Stimulated activated CD4-positive, alpha-beta T cell treated with anti-CD3 and anti-CD28 coated beads, Interleukin-1b, Interleukin-23, amount 100 ng/mL, for 4 hours (primary cell): Measurements from ENCODE around the gene RAD50.
"Not testable (repeated sequence)": the region's sequence is repeated elsewhere in the genome, so short reads cannot be mapped to it uniquely, and the experiment has no call there.

Experiments used
- DNase-seq, 2 donors: peaks; one replicate each; pipeline ENCODE4 v3.0.0-alpha.2; 2020; ENCODE audit warnings: low read depth in 2 of 2

Gene RAD50

GRCh38 chr5:132557478-132558172 is 848 bp downstream of the RAD50 start:
- peak; percentile 7 to 17 for DNase-seq

- DNase-seq = no peak
Observed at GRCh38 chr5:132559383-132560060, 2.7 kb downstream of the RAD50 start.

- DNase-seq = no peak
Observed at GRCh38 chr5:132561601-132562000, 4.8 kb downstream of the RAD50 start.

- not testable (repeated sequence) for DNase-seq
Observed at GRCh38 chr5:132564555-132564954, 7.8 kb downstream of the RAD50 start.

GRCh38 chr5:132566657-132567056 is 9.9 kb downstream of the RAD50 start:
- no peak for DNase-seq

- DNase-seq = no peak
Observed at GRCh38 chr5:132576123-132576522, 19.3 kb downstream of the RAD50 start.

GRCh38 chr5:132584560-132584959 is 27.8 kb downstream of the RAD50 start:
- not testable (repeated sequence) for DNase-seq

- DNase-seq = no peak
Observed at GRCh38 chr5:132586063-132586462, 29.3 kb downstream of the RAD50 start.

- no peak for DNase-seq
Observed at GRCh38 chr5:132589467-132589866, 32.7 kb downstream of the RAD50 start.

GRCh38 chr5:132591145-132591544 is 34.4 kb downstream of the RAD50 start:
- DNase-seq = no peak

GRCh38 chr5:132592521-132592920 is 35.7 kb downstream of the RAD50 start:
- no peak for DNase-seq

- DNase-seq = no peak
Observed at GRCh38 chr5:132594170-132594569, 37.4 kb downstream of the RAD50 start.

- DNase-seq = no peak
Observed at GRCh38 chr5:132595624-132596023, 38.8 kb downstream of the RAD50 start.

GRCh38 chr5:132601071-132601728 is 44.4 kb downstream of the RAD50 start:
- no peak for DNase-seq

GRCh38 chr5:132607095-132607494 is 50.3 kb downstream of the RAD50 start:
- no peak for DNase-seq

GRCh38 chr5:132608107-132608506 is 51.3 kb downstream of the RAD50 start:
- no peak for DNase-seq

- no peak for DNase-seq
Observed at GRCh38 chr5:132611965-132612364, 55.2 kb downstream of the RAD50 start.

- no peak for DNase-seq
Observed at GRCh38 chr5:132612846-132613245, 56.1 kb downstream of the RAD50 start.

GRCh38 chr5:132621699-132622098 is 64.9 kb downstream of the RAD50 start:
- DNase-seq = no peak

- DNase-seq = no peak
Observed at GRCh38 chr5:132622608-132623007, 65.8 kb downstream of the RAD50 start.

GRCh38 chr5:132627470-132627869 is 70.7 kb downstream of the RAD50 start:
- no peak for DNase-seq

- no peak for DNase-seq
Observed at GRCh38 chr5:132628814-132629213, 72.0 kb downstream of the RAD50 start.
